HEK293 (cell line): ENCODE data around the gene DNAI1.

Experiments used
- CTCF ChIA-PET: fragments of 350-600 bp; formaldehyde crosslinking; extraction: SDS; loops from one replicate; lab custom pipeline; 2021; ENCODE audit warnings: antibody characterized with exemption; lab: Yijun Ruan, JAX
- POLR2A ChIA-PET: fragments of 300-600 bp; formaldehyde crosslinking; extraction: SDS; loops from one replicate; lab custom pipeline; 2020; ENCODE audit warnings: antibody characterized with exemption, inconsistent platforms; lab: Yijun Ruan, JAX
- H3K27ac ChIP-seq: fragments of 200-500 bp; sonication (Bioruptor generic); 2 replicates; pipeline ENCODE4 v1.5.1; 2014; ENCODE audit warnings: low read depth, low read length, control low read depth, inconsistent platforms; ENCODE audit errors: extremely low read depth
- H3K36me3 ChIP-seq, 2 experiments: fragments of 200-500 bp in 1 of 2; sonication (Bioruptor generic) in 1 of 2; 1 replicate in 1 of 2; 2 replicates in 1 of 2; pipeline ENCODE4 v1.5.1; 2014 to 2017; ENCODE audit warnings: inconsistent platforms in 2 of 2, low read length in 2 of 2; ENCODE audit not compliant: control insufficient read depth in 2 of 2, insufficient read depth in 1 of 2
- H3K4me1 ChIP-seq: fragments of 200-500 bp; sonication (Bioruptor generic); 2 replicates; pipeline ENCODE4 v1.5.1; 2014; ENCODE audit warnings: mild to moderate bottlenecking, low read length, inconsistent platforms; ENCODE audit not compliant: control insufficient read depth, insufficient read depth
- H3K4me3 ChIP-seq: 2 replicates; pipeline ENCODE4 v1.5.1; 2011; ENCODE audit warnings: low read depth, mild to moderate bottlenecking, control low read depth, low read length, moderate library complexity
- H3K9me3 ChIP-seq: fragments of 200-500 bp; sonication (Bioruptor generic); 2 replicates; pipeline ENCODE4 v1.5.1; 2014; ENCODE audit warnings: low read depth, low read length, inconsistent platforms; ENCODE audit not compliant: control insufficient read depth, insufficient read depth
- GLIS2 ChIP-seq: fragments of 450-650 bp; formaldehyde crosslinking; IDR thresholded peaks from 2 replicates; pipeline ENCODE4 v1.5.1; 2016; ENCODE audit warnings: missing biosample characterization, missing genetic modification characterization
- SETDB1 ChIP-seq: IDR thresholded peaks from one replicate; pipeline ENCODE4 v1.6.1; 2017; ENCODE audit warnings: mild to moderate bottlenecking, low read length, moderate library complexity, mixed read lengths; ENCODE audit not compliant: insufficient read length
- ZBTB10 ChIP-seq: fragments of 450-650 bp; formaldehyde crosslinking; IDR thresholded peaks from 2 replicates; pipeline ENCODE4 v1.5.1; 2016; ENCODE audit warnings: missing biosample characterization, missing genetic modification characterization
- ZNF138 ChIP-seq: fragments of 450-650 bp; formaldehyde crosslinking; IDR thresholded peaks from 2 replicates; pipeline ENCODE4 v1.5.1; 2016; ENCODE audit warnings: missing biosample characterization, missing genetic modification characterization, borderline replicate concordance
- ZNF169 ChIP-seq: fragments of 450-650 bp; formaldehyde crosslinking; IDR thresholded peaks from 2 replicates; pipeline ENCODE4 v1.5.1; 2016; ENCODE audit warnings: missing biosample characterization, missing genetic modification characterization
- ZNF24 ChIP-seq: fragments of 450-650 bp; formaldehyde crosslinking; IDR thresholded peaks from 2 replicates; pipeline ENCODE4 v1.5.1; 2016; ENCODE audit warnings: missing biosample characterization, missing genetic modification characterization
- ZNF423 ChIP-seq: fragments of 450-650 bp; formaldehyde crosslinking; IDR thresholded peaks from 2 replicates; pipeline ENCODE4 v1.5.1; 2016; ENCODE audit warnings: missing biosample characterization, missing genetic modification characterization
- ZNF433 ChIP-seq: fragments of 450-650 bp; formaldehyde crosslinking; IDR thresholded peaks from 2 replicates; pipeline ENCODE4 v1.5.1; 2016; ENCODE audit warnings: missing biosample characterization, missing genetic modification characterization, low read depth
- ZNF561 ChIP-seq: fragments of 450-650 bp; IDR thresholded peaks from 2 replicates; pipeline ENCODE4 v1.5.1; 2018; ENCODE audit warnings: missing biosample characterization, missing genetic modification characterization, borderline replicate concordance
- ZSCAN4 ChIP-seq: fragments of 450-650 bp; formaldehyde crosslinking; IDR thresholded peaks from 2 replicates; pipeline ENCODE4 v1.5.1; 2017; ENCODE audit warnings: missing biosample characterization, missing genetic modification characterization
- TF ChIP-seq, protein P1 (sequence below): fragments of 450-650 bp; formaldehyde crosslinking; IDR thresholded peaks from 2 replicates; pipeline ENCODE4 v1.5.1; 2016; ENCODE audit warnings: missing biosample characterization, missing genetic modification characterization, borderline replicate concordance
- TF ChIP-seq, protein P2 (sequence below): fragments of 450-650 bp; formaldehyde crosslinking; IDR thresholded peaks from 2 replicates; pipeline ENCODE4 v1.5.1; 2016; ENCODE audit warnings: missing biosample characterization, missing genetic modification characterization
- TF ChIP-seq, protein P3 (sequence below): fragments of 450-650 bp; formaldehyde crosslinking; IDR thresholded peaks from 2 replicates; pipeline ENCODE4 v1.5.1; 2016; ENCODE audit warnings: missing biosample characterization, missing genetic modification characterization

The DNAI1 gene

DNA sequence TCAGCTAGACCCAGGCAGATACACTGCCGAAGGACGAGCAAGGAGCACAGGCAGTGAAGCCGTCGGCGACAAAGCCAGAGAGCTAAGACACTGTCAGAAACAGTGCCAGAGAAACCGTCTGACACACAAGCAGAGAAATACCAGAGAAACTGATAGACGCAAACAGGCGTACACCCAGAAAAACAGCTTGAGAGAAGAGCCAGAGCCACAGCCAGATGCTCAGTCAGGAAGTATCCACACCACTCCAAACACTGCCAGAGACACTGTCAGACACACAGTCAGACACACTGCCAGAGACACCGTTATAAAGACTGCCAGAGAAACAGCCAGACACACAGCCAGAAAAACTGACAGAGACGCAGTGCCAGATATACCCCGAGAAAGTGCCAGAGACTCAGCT, 111.8 kb downstream of the DNAI1 start:
- CTCF ChIA-PET: interaction anchor here (0.7 to 3.7 kb wide), 4 partner anchors 9 to 690 kb away, joined by 3 to 26 read pairs (median 4); no protein-coding TSS in a partner anchor
- Histone ChIP-seq H3K27ac (no peak overlapping the region), H3K36me3 (no peaks in the 10 kb centered on the region), H3K4me1 (no peaks in the 10 kb centered on the region), H3K4me3 (no peak overlapping the region), H3K9me3 (no peaks in the 10 kb centered on the region)
- TF ChIP-seq, protein P1, sequence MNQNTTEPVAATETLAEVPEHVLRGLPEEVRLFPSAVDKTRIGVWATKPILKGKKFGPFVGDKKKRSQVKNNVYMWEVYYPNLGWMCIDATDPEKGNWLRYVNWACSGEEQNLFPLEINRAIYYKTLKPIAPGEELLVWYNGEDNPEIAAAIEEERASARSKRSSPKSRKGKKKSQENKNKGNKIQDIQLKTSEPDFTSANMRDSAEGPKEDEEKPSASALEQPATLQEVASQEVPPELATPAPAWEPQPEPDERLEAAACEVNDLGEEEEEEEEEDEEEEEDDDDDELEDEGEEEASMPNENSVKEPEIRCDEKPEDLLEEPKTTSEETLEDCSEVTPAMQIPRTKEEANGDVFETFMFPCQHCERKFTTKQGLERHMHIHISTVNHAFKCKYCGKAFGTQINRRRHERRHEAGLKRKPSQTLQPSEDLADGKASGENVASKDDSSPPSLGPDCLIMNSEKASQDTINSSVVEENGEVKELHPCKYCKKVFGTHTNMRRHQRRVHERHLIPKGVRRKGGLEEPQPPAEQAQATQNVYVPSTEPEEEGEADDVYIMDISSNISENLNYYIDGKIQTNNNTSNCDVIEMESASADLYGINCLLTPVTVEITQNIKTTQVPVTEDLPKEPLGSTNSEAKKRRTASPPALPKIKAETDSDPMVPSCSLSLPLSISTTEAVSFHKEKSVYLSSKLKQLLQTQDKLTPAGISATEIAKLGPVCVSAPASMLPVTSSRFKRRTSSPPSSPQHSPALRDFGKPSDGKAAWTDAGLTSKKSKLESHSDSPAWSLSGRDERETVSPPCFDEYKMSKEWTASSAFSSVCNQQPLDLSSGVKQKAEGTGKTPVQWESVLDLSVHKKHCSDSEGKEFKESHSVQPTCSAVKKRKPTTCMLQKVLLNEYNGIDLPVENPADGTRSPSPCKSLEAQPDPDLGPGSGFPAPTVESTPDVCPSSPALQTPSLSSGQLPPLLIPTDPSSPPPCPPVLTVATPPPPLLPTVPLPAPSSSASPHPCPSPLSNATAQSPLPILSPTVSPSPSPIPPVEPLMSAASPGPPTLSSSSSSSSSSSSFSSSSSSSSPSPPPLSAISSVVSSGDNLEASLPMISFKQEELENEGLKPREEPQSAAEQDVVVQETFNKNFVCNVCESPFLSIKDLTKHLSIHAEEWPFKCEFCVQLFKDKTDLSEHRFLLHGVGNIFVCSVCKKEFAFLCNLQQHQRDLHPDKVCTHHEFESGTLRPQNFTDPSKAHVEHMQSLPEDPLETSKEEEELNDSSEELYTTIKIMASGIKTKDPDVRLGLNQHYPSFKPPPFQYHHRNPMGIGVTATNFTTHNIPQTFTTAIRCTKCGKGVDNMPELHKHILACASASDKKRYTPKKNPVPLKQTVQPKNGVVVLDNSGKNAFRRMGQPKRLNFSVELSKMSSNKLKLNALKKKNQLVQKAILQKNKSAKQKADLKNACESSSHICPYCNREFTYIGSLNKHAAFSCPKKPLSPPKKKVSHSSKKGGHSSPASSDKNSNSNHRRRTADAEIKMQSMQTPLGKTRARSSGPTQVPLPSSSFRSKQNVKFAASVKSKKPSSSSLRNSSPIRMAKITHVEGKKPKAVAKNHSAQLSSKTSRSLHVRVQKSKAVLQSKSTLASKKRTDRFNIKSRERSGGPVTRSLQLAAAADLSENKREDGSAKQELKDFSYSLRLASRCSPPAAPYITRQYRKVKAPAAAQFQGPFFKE (tag by site-specific recombination): no peak
- TF ChIP-seq ZSCAN4 (tag by site-specific recombination) (no peak), ZNF24 (tag by site-specific recombination) (no peak), ZNF138 (tag by site-specific recombination) (no peak), SETDB1 (no peak), GLIS2 (no peak), ZBTB10 (tag by site-specific recombination) (no peak), ZNF423 (no peak), ZNF561 (no peak), ZNF169 (no peak), ZNF433 (tag by site-specific recombination) (no peak)
- TF ChIP-seq, protein P2, sequence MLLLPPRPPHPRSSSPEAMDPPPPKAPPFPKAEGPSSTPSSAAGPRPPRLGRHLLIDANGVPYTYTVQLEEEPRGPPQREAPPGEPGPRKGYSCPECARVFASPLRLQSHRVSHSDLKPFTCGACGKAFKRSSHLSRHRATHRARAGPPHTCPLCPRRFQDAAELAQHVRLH (tag by site-specific recombination): no peak
- TF ChIP-seq, protein P3, sequence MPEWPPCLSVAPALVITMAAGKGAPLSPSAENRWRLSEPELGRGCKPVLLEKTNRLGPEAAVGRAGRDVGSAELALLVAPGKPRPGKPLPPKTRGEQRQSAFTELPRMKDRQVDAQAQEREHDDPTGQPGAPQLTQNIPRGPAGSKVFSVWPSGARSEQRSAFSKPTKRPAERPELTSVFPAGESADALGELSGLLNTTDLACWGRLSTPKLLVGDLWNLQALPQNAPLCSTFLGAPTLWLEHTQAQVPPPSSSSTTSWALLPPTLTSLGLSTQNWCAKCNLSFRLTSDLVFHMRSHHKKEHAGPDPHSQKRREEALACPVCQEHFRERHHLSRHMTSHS (tag by site-specific recombination): no peak
- POLR2A ChIA-PET: no interaction called here
